Hepatocyte (in vitro differentiated cells): ENCODE data around the gene AOX1. TPM values are rescaled to one million over a fixed set of nuclear protein-coding genes. Genes with fewer than 3 reads are reported as not detected.

ENCODE experiments used
- DNase-seq: peaks from one replicate; pipeline ENCODE4 v3.0.0-alpha.2; 2016; ENCODE audit warnings: low spot score
- H2AFZ ChIP-seq: fragments of 200-600 bp; sonication (generic); 2 replicates; pipeline ENCODE4 v1.6.0; 2016; ENCODE audit warnings: antibody characterized with exemption, mild to moderate bottlenecking
- H3K27ac ChIP-seq: fragments of 200-600 bp; sonication (generic); 2 replicates; pipeline ENCODE4 v1.5.1; 2016; ENCODE audit warnings: mild to moderate bottlenecking
- H3K27me3 ChIP-seq: fragments of 200-600 bp; sonication (generic); 2 replicates; pipeline ENCODE4 v1.6.1; 2016
- H3K36me3 ChIP-seq: fragments of 200-600 bp; sonication (generic); replicated peaks from 2 replicates; pipeline ENCODE4 v1.5.1; 2016; ENCODE audit warnings: low read depth; ENCODE audit not compliant: insufficient read depth
- H3K4me1 ChIP-seq: fragments of 200-600 bp; sonication (generic); 2 replicates; pipeline ENCODE4 v1.5.1; 2016; ENCODE audit warnings: mild to moderate bottlenecking, moderate library complexity; ENCODE audit not compliant: insufficient read depth
- H3K4me2 ChIP-seq: fragments of 200-600 bp; sonication (generic); 2 replicates; pipeline ENCODE4 v1.6.0; 2016
- H3K4me3 ChIP-seq: fragments of 200-600 bp; sonication (generic); 2 replicates; pipeline ENCODE4 v1.5.1; 2016; ENCODE audit warnings: mild to moderate bottlenecking
- H3K79me2 ChIP-seq: fragments of 200-600 bp; sonication (generic); 2 replicates; pipeline ENCODE4 v1.6.0; 2017; ENCODE audit warnings: mild to moderate bottlenecking
- H3K9me2 ChIP-seq: fragments of 200-600 bp; sonication (generic); replicated peaks from 2 replicates; pipeline ENCODE4 v1.6.0; 2017; ENCODE audit warnings: mild to moderate bottlenecking; ENCODE audit not compliant: insufficient read depth
- H3K9me3 ChIP-seq: fragments of 200-600 bp; sonication (generic); 2 replicates; pipeline ENCODE4 v1.5.1; 2016; ENCODE audit warnings: low read depth, mild to moderate bottlenecking
- H4K20me1 ChIP-seq: fragments of 200-600 bp; sonication (generic); 2 replicates; pipeline ENCODE4 v1.6.0; 2016; ENCODE audit warnings: mild to moderate bottlenecking; ENCODE audit not compliant: insufficient read depth, poor library complexity, severe bottlenecking
- CTCF ChIP-seq: fragments of 200-600 bp; sonication (generic); IDR thresholded peaks from 2 replicates; pipeline ENCODE4 v1.5.1; 2016; ENCODE audit warnings: antibody characterized with exemption, mild to moderate bottlenecking; ENCODE audit not compliant: poor library complexity
- EZH2 ChIP-seq: fragments of 200-600 bp; sonication (generic); IDR thresholded peaks from 2 replicates; pipeline ENCODE4 v1.6.1; 2016; ENCODE audit warnings: antibody characterized with exemption, mild to moderate bottlenecking, borderline replicate concordance
- EZH2phosphoT487 ChIP-seq: fragments of 200-600 bp; sonication (generic); IDR thresholded peaks from one replicate; pipeline ENCODE4 v1.6.1; 2018; ENCODE audit warnings: antibody characterized with exemption, mild to moderate bottlenecking, low read depth, moderate library complexity; ENCODE audit not compliant: unreplicated experiment, severe bottlenecking
- WGBS: methylation state at CpG from one replicate; pipeline ENCODE4 v1.1.6; 2016; ENCODE audit warnings: low lambda C conversion rate; ENCODE audit errors: missing lambda C conversion rate; 5-methylcytosine and 5-hydroxymethylcytosine counted together
- polyA plus RNA-seq: library from polyadenylated mRNA; unstranded; fragments of >200 nt; fragmentation: Nextera tagmentation; extraction: Ambion mirVana; gene quantifications from 2 replicates; pipeline ENCODE4 v1.2.1, GENCODE V29; 2016
- total RNA-seq: library from RNA; depleted of rRNA; stranded (reverse); fragments of >200 nt; gene quantifications from 2 replicates; pipeline ENCODE4 v1.2.3, GENCODE V29; 2014

Gene AOX1
- total and polyA plus RNA-seq, 2 experiments from 2014 or later: 4.7 to 7.4 TPM

- H4K20me1 ChIP-seq: no peaks in the 10 kb centered on the region
- no peak overlapping the region for H3K4me3 ChIP-seq
- peaks cover 5% of the 10 kb centered on the region for H3K4me1 ChIP-seq
- no peaks in the 10 kb centered on the region for H3K9me2 ChIP-seq
- H3K9me3 ChIP-seq: no peaks in the 10 kb centered on the region
- WGBS: 68% methylated on average over 4 of the region's 4 CpGs
- H3K4me2 ChIP-seq: peak overlapping the region; percentile 32
- H3K27ac ChIP-seq: peak overlapping the region; percentile 41
- H3K36me3 ChIP-seq: no peaks in the 10 kb centered on the region
- no peaks in the 10 kb centered on the region for H3K79me2 ChIP-seq
- peak overlapping the region; percentile 20 for H2AFZ ChIP-seq
- TF ChIP-seq EZH2phosphoT487 (no peak), CTCF (no peak), EZH2 (no peak)
- no peak for DNase-seq
- H3K27me3 ChIP-seq: no peaks in the 10 kb centered on the region
Observed at GRCh38 chr2:200616656-200617055, 30.8 kb downstream of the AOX1 start.

GRCh38 chr2:200617156-200618053 is 31.6 kb downstream of the AOX1 start:
- H3K27ac ChIP-seq: no peak overlapping the region
- no peak overlapping the region for H3K4me2 ChIP-seq
- no peak overlapping the region for H2AFZ ChIP-seq
- H3K9me2 ChIP-seq: no peaks in the 10 kb centered on the region
- TF ChIP-seq EZH2phosphoT487 (no peak), EZH2 (no peak), CTCF (no peak)
- WGBS: 80% methylated on average over 6 of the region's 6 CpGs
- no peaks in the 10 kb centered on the region for H3K27me3 ChIP-seq
- no peaks in the 10 kb centered on the region for H3K36me3 ChIP-seq
- H4K20me1 ChIP-seq: no peaks in the 10 kb centered on the region
- H3K4me1 ChIP-seq: peaks cover 5% of the 10 kb centered on the region
- no peak for DNase-seq
- no peaks in the 10 kb centered on the region for H3K79me2 ChIP-seq
- H3K9me3 ChIP-seq: no peaks in the 10 kb centered on the region
- H3K4me3 ChIP-seq: no peak overlapping the region

GRCh38 chr2:200618054-200618419 is 32.2 kb downstream of the AOX1 start:
- Histone ChIP-seq H3K36me3 (no peaks in the 10 kb centered on the region), H3K4me1 (peaks cover 5% of the 10 kb centered on the region), H2AFZ (no peak overlapping the region), H3K4me3 (no peak overlapping the region), H4K20me1 (no peaks in the 10 kb centered on the region), H3K79me2 (no peaks in the 10 kb centered on the region), H3K4me2 (no peak overlapping the region), H3K9me3 (no peaks in the 10 kb centered on the region), H3K27ac (no peak overlapping the region), H3K27me3 (no peaks in the 10 kb centered on the region), H3K9me2 (no peaks in the 10 kb centered on the region)
- no peak for DNase-seq
- WGBS: 90% methylated on average over 3 of the region's 3 CpGs
- no peak for TF ChIP-seq CTCF
- no peak for TF ChIP-seq EZH2phosphoT487
- no peak for TF ChIP-seq EZH2
